Astrocyte (in vitro differentiated cells and primary cell): ENCODE results near the gene PRG2.

Experiments used
- EZH2 ChIP-seq: IDR thresholded peaks from 2 replicates; pipeline ENCODE4 v1.6.1; 2012; ENCODE audit warnings: mild to moderate bottlenecking, low read length, inconsistent platforms; ENCODE audit not compliant: insufficient read depth
- TF ChIP-seq, protein P1 (sequence below): IDR thresholded peaks from 2 replicates; pipeline ENCODE4 v1.5.1; 2011; ENCODE audit warnings: low read depth, mild to moderate bottlenecking, inconsistent platforms, low read length, moderate library complexity; ENCODE audit not compliant: insufficient read depth

DNA sequence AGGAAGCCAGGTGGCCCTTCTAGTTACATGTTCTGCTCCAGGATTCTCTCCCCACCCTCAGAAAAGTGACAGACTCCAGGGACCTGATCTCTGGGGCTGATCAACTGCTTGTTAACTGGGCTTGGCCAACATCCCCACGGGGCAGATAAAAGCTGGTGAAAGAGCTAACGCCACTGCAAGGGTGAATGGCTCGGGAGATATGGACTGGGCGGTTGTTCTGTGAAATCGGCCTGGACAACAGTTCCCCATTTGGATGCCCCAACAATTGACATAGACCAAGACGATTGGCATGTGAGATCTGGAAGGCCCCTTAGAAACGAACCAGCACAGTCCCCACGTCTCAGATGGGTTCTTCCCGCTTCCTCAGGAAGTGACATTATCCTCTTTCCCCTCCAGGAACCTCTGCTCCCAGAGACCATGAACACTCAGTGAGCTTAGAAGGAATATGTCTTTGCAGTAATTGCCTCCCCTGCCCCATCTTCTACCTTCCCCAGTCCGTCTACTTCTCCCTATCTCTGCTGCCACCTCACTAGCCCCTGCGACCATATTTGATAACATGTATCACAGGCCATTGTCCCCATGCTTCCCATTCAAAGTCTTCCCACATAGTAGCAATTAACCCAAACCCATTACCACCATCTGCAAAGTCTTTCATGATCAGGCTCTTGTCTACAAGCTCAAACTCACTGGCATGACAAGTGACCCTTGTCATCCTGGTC is 5.6 kb upstream of the PRG2 start:
- TF ChIP-seq, protein P1, sequence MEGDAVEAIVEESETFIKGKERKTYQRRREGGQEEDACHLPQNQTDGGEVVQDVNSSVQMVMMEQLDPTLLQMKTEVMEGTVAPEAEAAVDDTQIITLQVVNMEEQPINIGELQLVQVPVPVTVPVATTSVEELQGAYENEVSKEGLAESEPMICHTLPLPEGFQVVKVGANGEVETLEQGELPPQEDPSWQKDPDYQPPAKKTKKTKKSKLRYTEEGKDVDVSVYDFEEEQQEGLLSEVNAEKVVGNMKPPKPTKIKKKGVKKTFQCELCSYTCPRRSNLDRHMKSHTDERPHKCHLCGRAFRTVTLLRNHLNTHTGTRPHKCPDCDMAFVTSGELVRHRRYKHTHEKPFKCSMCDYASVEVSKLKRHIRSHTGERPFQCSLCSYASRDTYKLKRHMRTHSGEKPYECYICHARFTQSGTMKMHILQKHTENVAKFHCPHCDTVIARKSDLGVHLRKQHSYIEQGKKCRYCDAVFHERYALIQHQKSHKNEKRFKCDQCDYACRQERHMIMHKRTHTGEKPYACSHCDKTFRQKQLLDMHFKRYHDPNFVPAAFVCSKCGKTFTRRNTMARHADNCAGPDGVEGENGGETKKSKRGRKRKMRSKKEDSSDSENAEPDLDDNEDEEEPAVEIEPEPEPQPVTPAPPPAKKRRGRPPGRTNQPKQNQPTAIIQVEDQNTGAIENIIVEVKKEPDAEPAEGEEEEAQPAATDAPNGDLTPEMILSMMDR, result no peak
- no peak for TF ChIP-seq EZH2
